Glutamatergic neuron (in vitro differentiated cells): ENCODE results near the gene CHRNA10. TPM values are rescaled to one million over a fixed set of nuclear protein-coding genes. Genes with fewer than 3 reads are reported as not detected.

Experiments
- DNase-seq: peaks from one replicate; pipeline ENCODE4 v3.0.0; 2022
- H3K27ac Mint-ChIP-seq: one replicate; pipeline ENCODE4 v1.8.0; 2020; ENCODE audit warnings: mild to moderate bottlenecking, mixed read lengths, inconsistent platforms; ENCODE audit not compliant: unreplicated experiment
- H3K27me3 Mint-ChIP-seq: one replicate; pipeline ENCODE4 v1.8.0; 2020; ENCODE audit warnings: mild to moderate bottlenecking, moderate library complexity, mixed read lengths, inconsistent platforms; ENCODE audit not compliant: unreplicated experiment
- H3K36me3 Mint-ChIP-seq: one replicate; pipeline ENCODE4 v1.8.0; 2020; ENCODE audit warnings: mild to moderate bottlenecking, mixed read lengths, inconsistent platforms; ENCODE audit not compliant: unreplicated experiment
- H3K4me1 Mint-ChIP-seq: one replicate; pipeline ENCODE4 v1.8.0; 2020; ENCODE audit warnings: mild to moderate bottlenecking, low read depth, mixed read lengths, inconsistent platforms; ENCODE audit not compliant: unreplicated experiment
- H3K4me3 Mint-ChIP-seq: one replicate; pipeline ENCODE4 v1.8.0; 2020; ENCODE audit warnings: mild to moderate bottlenecking, mixed read lengths, inconsistent platforms; ENCODE audit not compliant: unreplicated experiment
- H3K9me3 Mint-ChIP-seq: one replicate; pipeline ENCODE4 v1.8.0; 2020; ENCODE audit warnings: mild to moderate bottlenecking, moderate library complexity, mixed read lengths, inconsistent platforms; ENCODE audit not compliant: unreplicated experiment
- long read RNA-seq: library from polyadenylated mRNA; unstranded; transcript quantifications from one replicate; pipeline ENCODE4 v2.0.0, GENCODE V29; 2020; ENCODE audit not compliant: unreplicated experiment
- total RNA-seq: library from RNA; stranded (reverse); fragmentation: NEBNext Ultra II Directional; extraction: Animal tissue kit (Norgen Biotek cat#: 25700); gene quantifications from one replicate; pipeline ENCODE4 v1.2.1, GENCODE V29; 2021; ENCODE audit not compliant: unreplicated experiment
- TF ChIP-seq, protein P1 (sequence below): fragments of 200-600 bp; sonication (generic); IDR thresholded peaks from one replicate; pipeline ENCODE4 v1.5.0; 2021; ENCODE audit not compliant: partially characterized antibody, unreplicated experiment

Gene CHRNA10
- total RNA-seq: 0.91 TPM
- long read RNA-seq: 0 reads

DNA sequence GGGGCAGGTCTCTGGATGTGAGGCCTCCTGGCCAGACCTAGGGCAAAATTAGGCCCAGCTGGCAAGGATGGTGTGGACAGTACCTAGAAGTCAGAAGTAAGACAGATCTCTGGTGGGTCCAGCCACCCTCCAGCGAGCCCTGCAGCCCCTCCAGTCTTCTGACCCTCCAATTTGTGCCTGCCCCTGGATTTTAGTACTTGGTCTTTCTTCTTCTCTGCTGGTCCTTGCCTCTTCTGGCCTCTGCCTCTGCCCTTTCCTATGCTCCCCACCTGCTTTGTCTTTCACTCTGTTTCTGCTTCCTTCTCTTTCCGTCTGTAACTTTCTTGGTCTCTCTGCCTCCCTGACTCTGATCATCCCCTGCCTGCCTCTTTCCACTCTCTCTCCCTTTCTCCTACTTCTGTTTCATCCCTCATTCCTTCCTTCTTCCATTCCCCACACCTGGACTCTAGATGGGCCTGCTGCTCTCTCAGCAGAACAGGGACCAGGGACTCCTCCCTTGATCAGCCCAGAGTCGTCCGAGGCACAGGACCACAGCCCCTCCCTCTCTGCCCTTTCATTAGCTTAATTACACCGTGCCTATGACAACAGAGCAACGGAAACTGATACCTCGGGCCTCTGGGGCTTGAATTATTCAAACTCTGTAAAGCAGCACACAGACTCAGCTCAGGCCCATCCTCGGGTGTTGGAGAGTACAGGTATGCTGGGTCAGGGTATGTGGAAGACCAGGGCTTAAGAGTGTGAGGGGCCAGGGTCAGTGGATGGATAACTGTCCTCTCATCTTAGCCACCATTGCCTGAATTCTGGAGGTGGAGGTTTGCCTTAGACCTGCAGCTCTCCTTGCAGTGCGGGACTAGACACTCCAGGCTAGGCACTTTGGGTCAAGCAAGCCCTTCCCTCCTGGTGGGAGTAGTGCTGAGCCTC lies at the start of gene CHRNA10:
TSS of gene CHRNA10 (minus strand) at position 51 of the 921 bp plus-strand sequence. CDS start 72 bp downstream, outside the sequence.
- Mint-ChIP-seq H3K27ac (peak within 1 kb of the TSS; percentile 6), H3K36me3 (no peaks in the 10 kb centered on the region), H3K9me3 (peaks cover 3% of the 10 kb centered on the region), H3K4me1 (peaks cover 4% of the 10 kb centered on the region), H3K4me3 (no peak within 1 kb of the TSS), H3K27me3 (peaks cover 9% of the 10 kb centered on the region)
- TF ChIP-seq, protein P1, sequence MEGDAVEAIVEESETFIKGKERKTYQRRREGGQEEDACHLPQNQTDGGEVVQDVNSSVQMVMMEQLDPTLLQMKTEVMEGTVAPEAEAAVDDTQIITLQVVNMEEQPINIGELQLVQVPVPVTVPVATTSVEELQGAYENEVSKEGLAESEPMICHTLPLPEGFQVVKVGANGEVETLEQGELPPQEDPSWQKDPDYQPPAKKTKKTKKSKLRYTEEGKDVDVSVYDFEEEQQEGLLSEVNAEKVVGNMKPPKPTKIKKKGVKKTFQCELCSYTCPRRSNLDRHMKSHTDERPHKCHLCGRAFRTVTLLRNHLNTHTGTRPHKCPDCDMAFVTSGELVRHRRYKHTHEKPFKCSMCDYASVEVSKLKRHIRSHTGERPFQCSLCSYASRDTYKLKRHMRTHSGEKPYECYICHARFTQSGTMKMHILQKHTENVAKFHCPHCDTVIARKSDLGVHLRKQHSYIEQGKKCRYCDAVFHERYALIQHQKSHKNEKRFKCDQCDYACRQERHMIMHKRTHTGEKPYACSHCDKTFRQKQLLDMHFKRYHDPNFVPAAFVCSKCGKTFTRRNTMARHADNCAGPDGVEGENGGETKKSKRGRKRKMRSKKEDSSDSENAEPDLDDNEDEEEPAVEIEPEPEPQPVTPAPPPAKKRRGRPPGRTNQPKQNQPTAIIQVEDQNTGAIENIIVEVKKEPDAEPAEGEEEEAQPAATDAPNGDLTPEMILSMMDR: no peak
- DNase-seq: no peak

DNA sequence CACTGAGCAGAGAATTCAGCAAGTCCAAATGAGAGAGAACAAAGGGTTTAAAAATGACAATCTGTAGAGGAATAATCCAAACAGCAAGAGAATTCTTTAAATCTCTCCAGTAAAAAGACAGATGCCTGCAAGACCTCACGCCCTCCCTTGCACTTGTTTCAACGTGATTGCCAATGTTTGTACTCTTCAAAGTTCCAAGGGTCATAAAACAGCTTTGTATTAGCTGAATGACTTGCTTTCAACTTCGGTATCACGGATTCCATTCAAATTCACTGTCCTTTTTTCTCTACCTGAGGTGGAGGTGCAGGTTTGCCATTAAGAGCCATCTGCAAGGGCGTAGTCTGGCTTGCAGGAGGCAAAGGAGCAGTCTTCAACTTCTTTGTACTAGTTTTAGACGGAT lies 41.1 kb upstream of the CHRNA10 start:
- no peaks in the 10 kb centered on the region for H3K4me1 Mint-ChIP-seq
- no peak overlapping the region for H3K4me3 Mint-ChIP-seq
- no peak overlapping the region for H3K27ac Mint-ChIP-seq
- H3K27me3 Mint-ChIP-seq: peaks cover 1% of the 10 kb centered on the region
- no peaks in the 10 kb centered on the region for H3K9me3 Mint-ChIP-seq
- no peaks in the 10 kb centered on the region for H3K36me3 Mint-ChIP-seq
- DNase-seq: no peak
- TF ChIP-seq, protein P1: no peak

- peaks cover 1% of the 10 kb centered on the region for H3K27me3 Mint-ChIP-seq
- TF ChIP-seq, protein P1: no peak
- no peak overlapping the region for H3K4me3 Mint-ChIP-seq
- DNase-seq: no peak
- H3K27ac Mint-ChIP-seq: no peak overlapping the region
- H3K9me3 Mint-ChIP-seq: no peaks in the 10 kb centered on the region
- H3K4me1 Mint-ChIP-seq: no peaks in the 10 kb centered on the region
- no peaks in the 10 kb centered on the region for H3K36me3 Mint-ChIP-seq
Measured at GRCh38 chr11:3710485-3711259, 39.5 kb upstream of the CHRNA10 start.

- no peaks in the 10 kb centered on the region for H3K9me3 Mint-ChIP-seq
- no peaks in the 10 kb centered on the region for H3K36me3 Mint-ChIP-seq
- H3K4me3 Mint-ChIP-seq: no peak overlapping the region
- no peak for DNase-seq
- no peak overlapping the region for H3K27ac Mint-ChIP-seq
- H3K4me1 Mint-ChIP-seq: no peaks in the 10 kb centered on the region
- H3K27me3 Mint-ChIP-seq: peaks cover 1% of the 10 kb centered on the region
- TF ChIP-seq, protein P1: no peak
Measured at GRCh38 chr11:3709977-3710376, 38.8 kb upstream of the CHRNA10 start.
